Erythroblast (primary cell): Measurements from ENCODE around the gene GMPR.

Experiments
- DNase-seq, 2 experiments: peaks; one replicate each; lab custom pipeline; 2025; lab: John Stamatoyannopoulos, UW
- GATA1 ChIP-seq: IDR thresholded peaks from 2 replicates; pipeline ENCODE4 v1.6.1; 2011; ENCODE audit warnings: low read depth, mild to moderate bottlenecking, control low read depth, low read length, moderate library complexity
- POLR2A ChIP-seq: IDR thresholded peaks from 2 replicates; pipeline ENCODE4 v1.6.1; 2011; ENCODE audit warnings: mild to moderate bottlenecking, low read length

The GMPR gene

GRCh38 chr6:16238057-16238962, at the start of gene GMPR:
Gene GMPR, plus strand, starts transcription at chr6:16238587. Its CDS starts 107 bp downstream, at chr6:16238694.
- peak; percentile 78 for TF ChIP-seq POLR2A
- no peak for TF ChIP-seq GATA1
- DNase-seq, result peak; percentile 94 to 97

- TF ChIP-seq POLR2A (no peak), GATA1 (no peak)
- DNase-seq, result no peak
These were observed 48.2 kb upstream of the GMPR start for GRCh38 chr6:16190214-16190613.

GRCh38 chr6:16196260-16196983, 42.0 kb upstream of the GMPR start:
- DNase-seq, result no peak
- TF ChIP-seq POLR2A (no peak), GATA1 (no peak)

GRCh38 chr6:16196984-16197546, 41.3 kb upstream of the GMPR start:
- no peak for TF ChIP-seq GATA1
- no peak for TF ChIP-seq POLR2A
- DNase-seq, result no peak

- TF ChIP-seq GATA1 (no peak), POLR2A (no peak)
- no peak for DNase-seq
These were observed 40.2 kb upstream of the GMPR start for GRCh38 chr6:16198061-16198705.

- DNase-seq, result no peak
These were observed 38.6 kb upstream of the GMPR start for GRCh38 chr6:16199804-16200203.

GRCh38 chr6:16200321-16200883, 38.0 kb upstream of the GMPR start:
- no peak for TF ChIP-seq GATA1
- TF ChIP-seq POLR2A, result no peak
- DNase-seq, result no peak

More at GRCh38 chr6:16199804-16200203, 38.6 kb upstream of the GMPR start:
- TF ChIP-seq POLR2A, result no peak
- no peak for TF ChIP-seq GATA1

GRCh38 chr6:16201706-16202105, 36.7 kb upstream of the GMPR start:
- no peak for TF ChIP-seq GATA1
- no peak for TF ChIP-seq POLR2A
- no peak for DNase-seq

- no peak for DNase-seq
- no peak for TF ChIP-seq POLR2A
- TF ChIP-seq GATA1, result no peak
These were observed 33.6 kb upstream of the GMPR start for GRCh38 chr6:16204653-16205376.

GRCh38 chr6:16205377-16206144, 32.8 kb upstream of the GMPR start:
- no peak for DNase-seq
- TF ChIP-seq GATA1 (no peak), POLR2A (no peak)

- DNase-seq, result peak; percentile 71 to 83
- no peak for TF ChIP-seq POLR2A
- no peak for TF ChIP-seq GATA1
These were observed 31.8 kb upstream of the GMPR start for GRCh38 chr6:16206595-16207037.

- no peak for DNase-seq
- TF ChIP-seq POLR2A (no peak), GATA1 (no peak)
These were observed 29.4 kb upstream of the GMPR start for GRCh38 chr6:16208989-16209388.
